BJ (cell line): ENCODE results near the gene ATL1. TPM values are rescaled to one million over a fixed set of nuclear protein-coding genes. Genes with fewer than 3 reads are reported as not detected.

Experiments
- CTCF ChIA-PET: fragments of 350-600 bp; formaldehyde crosslinking; extraction: SDS; loops from one replicate; lab custom pipeline; 2021; ENCODE audit warnings: antibody characterized with exemption, inconsistent platforms; lab: Yijun Ruan, JAX
- POLR2A ChIA-PET: fragments of 300-600 bp; sonication (Branson Sonifier 250); formaldehyde crosslinking; extraction: SDS; loops from one replicate; lab custom pipeline; 2021; ENCODE audit warnings: antibody characterized with exemption; lab: Charles Lee
- DNase-seq: peaks from one replicate; pipeline ENCODE4 v3.0.0-alpha.2; 2011; ENCODE audit warnings: low read depth
- H3K27me3 ChIP-seq: 2 replicates; pipeline ENCODE4 v1.6.0; 2011; ENCODE audit warnings: low read length; ENCODE audit not compliant: control insufficient read depth, insufficient read depth
- H3K36me3 ChIP-seq: 2 replicates; pipeline ENCODE4 v1.5.1; 2011; ENCODE audit warnings: low read length; ENCODE audit not compliant: control insufficient read depth, insufficient read depth
- H3K4me3 ChIP-seq: 2 replicates; pipeline ENCODE4 v1.5.1; 2011; ENCODE audit warnings: low read depth, mild to moderate bottlenecking, control low read depth, low read length
- CTCF ChIP-seq: IDR thresholded peaks from 2 replicates; pipeline ENCODE4 v1.5.1; 2011; ENCODE audit warnings: low read depth, mild to moderate bottlenecking, control low read depth, inconsistent platforms, low read length, moderate library complexity; ENCODE audit not compliant: insufficient read depth
- polyA minus RNA-seq: library from RNA; depleted of rRNA, polyadenylated mRNA; stranded (reverse); fragments of >200 nt; gene quantifications from 2 replicates; pipeline ENCODE4 v1.2.3, GENCODE V29; 2011; rRNA and poly(A)+ RNA removed
- polyA plus RNA-seq: library from polyadenylated mRNA; depleted of rRNA; stranded (reverse); fragments of >200 nt; gene quantifications from 2 replicates; pipeline ENCODE4 v1.2.3, GENCODE V29; 2011; rRNA removed

The ATL1 gene
- 4.5 and 5.5 TPM in 2 replicates for polyA plus RNA-seq
- 2.1 and 2.9 TPM in 2 replicates for polyA minus RNA-seq

GRCh38 chr14:50559990-50560930 lies at the start of gene ATL1:
TSS of gene ATL1 (plus strand) at chr14:50560145. CDS start at chr14:50560266, 121 bp downstream.
- Histone ChIP-seq H3K4me3 (peak within 1 kb of the TSS; percentile 78), H3K27me3 (no peaks in the 10 kb centered on the region; the same call in 1 of the 2 replicates), H3K36me3 (no peaks in the 10 kb centered on the region)
- CTCF ChIA-PET, result interaction anchor here (0.6 to 2.0 kb wide), 8 partner anchors 10 to 239 kb away, joined by 3 to 11 read pairs (median 3); no protein-coding TSS in a partner anchor
- TF ChIP-seq CTCF, result no peak
- POLR2A ChIA-PET, result interaction anchor here (0.6 kb wide), 4 partner anchors 118 to 536 kb away, joined by 3 to 5 read pairs (median 4); partner anchors contain the start of gene NIN
- no peak for DNase-seq

GRCh38 chr14:50510157-50510556 lies 49.8 kb upstream of the ATL1 start:
- TF ChIP-seq CTCF, result no peak
- no peak for DNase-seq
- no peaks in the 10 kb centered on the region for H3K36me3 ChIP-seq
- POLR2A ChIA-PET, result no interaction called here
- CTCF ChIA-PET, result no interaction called here
- no peak overlapping the region for H3K4me3 ChIP-seq
- H3K27me3 ChIP-seq, result no peaks in the 10 kb centered on the region

- Histone ChIP-seq H3K27me3 (no peaks in the 10 kb centered on the region), H3K4me3 (no peak overlapping the region), H3K36me3 (0 out of 2 replicates have a peak, but pooled peaks cover 1% of the 10 kb centered on the region)
- TF ChIP-seq CTCF, result no peak
- no peak for DNase-seq
- CTCF ChIA-PET, result no interaction called here
- POLR2A ChIA-PET, result no interaction called here
These were observed 47.5 kb upstream of the ATL1 start for GRCh38 chr14:50512463-50512862.

- Histone ChIP-seq H3K27me3 (no peaks in the 10 kb centered on the region), H3K36me3 (0 out of 2 replicates have a peak, but pooled peaks cover 1% of the 10 kb centered on the region), H3K4me3 (no peak overlapping the region)
- DNase-seq, result no peak
- TF ChIP-seq CTCF, result no peak
- POLR2A ChIA-PET, result no interaction called here
- CTCF ChIA-PET, result interaction anchor here (0.7 kb wide), 1 partner anchor 32 kb away, joined by 3 read pairs; no protein-coding TSS in a partner anchor
These were observed 43.9 kb upstream of the ATL1 start for GRCh38 chr14:50516091-50516490.
